ENCODE measurements around the gene GPBAR1. TPM values are rescaled to one million over a fixed set of nuclear protein-coding genes. Genes with fewer than 3 reads are reported as not detected.
A peak's percentile ranks its signal among the peaks of the same experiment; 100 is the strongest.

The GPBAR1 gene
- total and polyA plus RNA-seq, 5 experiments from 2014 or later, result 0.14 to 1.4 (median 0.41) TPM

- H3K36me3 Mint-ChIP-seq, result no peaks in the 10 kb centered on the region
These were observed 31.5 kb downstream of the GPBAR1 start, which contains the start of gene TMBIM1 for GRCh38 chr2:218292048-218293014. TMBIM1 (minus strand) TSS chr2:218292503; CDS start chr2:218282141, 10,362 bp downstream.

GRCh38 chr2:218293715-218294429, 33.1 kb downstream of the GPBAR1 start:
- POLR2A ChIA-PET, result interaction anchor here (0.6 to 4.1 kb wide), 9 partner anchors 19 to 116 kb away, joined by 3 to 34 read pairs (median 4); partner anchors contain the start of gene CTDSP1
- Mint-ChIP-seq H3K4me1 (peaks cover 25 to 50% (median 44%) of the 10 kb centered on the region in 4 donors), H3K4me3 (peak overlapping the region in 5 of 10 donors; percentile 22 to 52 (median 24)), H3K9me3 (no peaks in the 10 kb centered on the region), H3K27ac (peak overlapping the region in 8 of 10 donors; percentile 36 to 96 (median 67)), H3K27me3 (no peaks in the 10 kb centered on the region), H3K36me3 (no peaks in the 10 kb centered on the region)
- ATAC-seq (no peak), DNase-seq (peak in 1 of 10 donors; percentile 45)

More at GRCh38 chr2:218292048-218293014, 31.5 kb downstream of the GPBAR1 start, which contains the start of gene TMBIM1:
- Mint-ChIP-seq H3K4me1 (peaks cover 27 to 64% (median 59%) of the 10 kb centered on the region in 4 donors), H3K27me3 (no peaks in the 10 kb centered on the region), H3K9me3 (no peaks in the 10 kb centered on the region), H3K27ac (peak within 1 kb of the TSS; percentile 97 to 99 (median 98)), H3K4me3 (peak within 1 kb of the TSS; percentile 87 to 99 (median 96))
- DNase-seq, result peak; percentile 66 to 90 (median 82)
- POLR2A ChIA-PET, result interaction anchor here (0.6 to 9.8 kb wide), 12 partner anchors 10 to 115 kb away, joined by 3 to 206 read pairs (median 4); partner anchors contain the start of genes AAMP, CATIP and PNKD
- ATAC-seq, result peak; percentile 79 to 86

GRCh38 chr2:218294430-218295022, 33.7 kb downstream of the GPBAR1 start:
- Mint-ChIP-seq H3K4me1 (peaks cover 22 to 43% (median 38%) of the 10 kb centered on the region in 4 donors), H3K4me3 (no peak overlapping the region), H3K36me3 (no peaks in the 10 kb centered on the region), H3K27me3 (no peaks in the 10 kb centered on the region), H3K27ac (peak overlapping the region in 6 of 10 donors; percentile 25 to 67 (median 38)), H3K9me3 (no peaks in the 10 kb centered on the region)
- ATAC-seq, result no peak
- peak in 1 of 10 donors; percentile 14 for DNase-seq
- POLR2A ChIA-PET, result interaction anchor here (0.6 to 1.0 kb wide), 2 partner anchors 74 to 105 kb away, joined by 3 read pairs; partner anchors contain the start of gene CTDSP1

GRCh38 chr2:218295029-218295428, 34.2 kb downstream of the GPBAR1 start:
- Mint-ChIP-seq H3K36me3 (no peaks in the 10 kb centered on the region), H3K9me3 (no peaks in the 10 kb centered on the region), H3K4me3 (no peak overlapping the region), H3K27ac (peak overlapping the region in 2 of 10 donors; percentile 19 to 21), H3K27me3 (no peaks in the 10 kb centered on the region), H3K4me1 (peaks cover 19 to 38% (median 33%) of the 10 kb centered on the region in 4 donors)
- POLR2A ChIA-PET, result interaction anchor here (0.8 to 4.8 kb wide), 4 partner anchors 22 to 101 kb away, joined by 3 to 27 read pairs (median 10); partner anchors contain the start of genes AAMP, CATIP and PNKD
- DNase-seq (peak in 1 of 10 donors; percentile 19), ATAC-seq (no peak)

GRCh38 chr2:218296200-218296599, 35.4 kb downstream of the GPBAR1 start:
- H3K27me3 Mint-ChIP-seq, result no peaks in the 10 kb centered on the region
- H3K4me1 Mint-ChIP-seq, result peaks cover 12 to 28% (median 24%) of the 10 kb centered on the region in 4 donors
- no peak for DNase-seq
- POLR2A ChIA-PET, result interaction anchor here (0.6 to 4.8 kb wide), 6 partner anchors 10 to 357 kb away, joined by 3 to 27 read pairs (median 8); partner anchors contain the start of genes AAMP, CATIP and PNKD
- no peaks in the 10 kb centered on the region for H3K9me3 Mint-ChIP-seq
- H3K27ac Mint-ChIP-seq, result no peak overlapping the region
- H3K36me3 Mint-ChIP-seq, result no peaks in the 10 kb centered on the region
- ATAC-seq, result no peak
- H3K4me3 Mint-ChIP-seq, result no peak overlapping the region

- DNase-seq (no peak), ATAC-seq (no peak)
- H3K9me3 Mint-ChIP-seq, result no peaks in the 10 kb centered on the region
- no peaks in the 10 kb centered on the region for H3K27me3 Mint-ChIP-seq
- peak overlapping the region in 1 of 10 donors; percentile 68 for H3K27ac Mint-ChIP-seq
- H3K36me3 Mint-ChIP-seq, result no peaks in the 10 kb centered on the region
- H3K4me3 Mint-ChIP-seq, result no peak overlapping the region
- POLR2A ChIA-PET, result interaction anchor here (0.6 to 4.8 kb wide), 5 partner anchors 11 to 356 kb away, joined by 3 to 27 read pairs (median 12); partner anchors contain the start of genes AAMP, CATIP and PNKD
- peaks cover 9 to 28% (median 25%) of the 10 kb centered on the region in 4 donors for H3K4me1 Mint-ChIP-seq
These were observed 36.0 kb downstream of the GPBAR1 start for GRCh38 chr2:218296847-218297246.

- DNase-seq, result no peak
- H3K9me3 Mint-ChIP-seq, result no peaks in the 10 kb centered on the region
- H3K4me3 Mint-ChIP-seq, result no peak overlapping the region
- POLR2A ChIA-PET, result interaction anchor here (0.8 to 4.8 kb wide), 8 partner anchors 12 to 91 kb away, joined by 3 to 27 read pairs (median 3); partner anchors contain the start of genes AAMP, CATIP and PNKD
- no peaks in the 10 kb centered on the region for H3K36me3 Mint-ChIP-seq
- peaks cover 9 to 19% (median 16%) of the 10 kb centered on the region in 4 donors for H3K4me1 Mint-ChIP-seq
- no peaks in the 10 kb centered on the region for H3K27me3 Mint-ChIP-seq
- no peak for ATAC-seq
- peak overlapping the region in 3 of 10 donors; percentile 6 to 34 (median 33) for H3K27ac Mint-ChIP-seq
These were observed 37.6 kb downstream of the GPBAR1 start for GRCh38 chr2:218298314-218298875.

GRCh38 chr2:218300141-218300540, 39.3 kb downstream of the GPBAR1 start:
- Mint-ChIP-seq H3K36me3 (no peaks in the 10 kb centered on the region), H3K4me1 (peaks cover 6 to 8% (median 7%) of the 10 kb centered on the region in 4 donors), H3K27ac (peak overlapping the region in 2 of 10 donors; percentile 42 to 44), H3K4me3 (no peak overlapping the region), H3K9me3 (no peaks in the 10 kb centered on the region), H3K27me3 (no peaks in the 10 kb centered on the region)
- DNase-seq (no peak), ATAC-seq (no peak)
- POLR2A ChIA-PET, result interaction anchor here (1.6 to 4.8 kb wide), 3 partner anchors 28 to 56 kb away, joined by 4 to 27 read pairs (median 21); partner anchors contain the start of gene CATIP

GRCh38 chr2:218301176-218301819, 40.5 kb downstream of the GPBAR1 start:
- ATAC-seq, result peak; percentile 92 to 99
- H3K4me1 Mint-ChIP-seq, result peaks cover 6 to 11% (median 7%) of the 10 kb centered on the region in 4 donors

GRCh38 chr2:218305383-218305782, 44.6 kb downstream of the GPBAR1 start:
- no peak for ATAC-seq
- POLR2A ChIA-PET, result no interaction called here
- no peaks in the 10 kb centered on the region for H3K36me3 Mint-ChIP-seq

More at GRCh38 chr2:218301176-218301819, 40.5 kb downstream of the GPBAR1 start:
- Mint-ChIP-seq H3K36me3 (no peaks in the 10 kb centered on the region), H3K9me3 (no peaks in the 10 kb centered on the region), H3K27me3 (no peaks in the 10 kb centered on the region), H3K27ac (peak overlapping the region in 9 of 10 donors; percentile 2 to 92 (median 66)), H3K4me3 (no peak overlapping the region)
- DNase-seq, result peak; percentile 65 to 93 (median 86)
- POLR2A ChIA-PET, result interaction anchor here (0.6 to 3.2 kb wide), 10 partner anchors 15 to 107 kb away, joined by 3 to 21 read pairs (median 4); partner anchors contain the start of gene CATIP

More at GRCh38 chr2:218305383-218305782, 44.6 kb downstream of the GPBAR1 start:
- H3K4me3 Mint-ChIP-seq, result no peak overlapping the region
- no peak for DNase-seq
- H3K9me3 Mint-ChIP-seq, result no peaks in the 10 kb centered on the region
- peaks cover 12 to 26% (median 16%) of the 10 kb centered on the region in 4 donors for H3K4me1 Mint-ChIP-seq
- H3K27ac Mint-ChIP-seq, result peak overlapping the region in 2 of 10 donors; percentile 13 to 25
- H3K27me3 Mint-ChIP-seq, result no peaks in the 10 kb centered on the region

Measured in naive thymus-derived CD8-positive, alpha-beta T cell (primary cell).